ENCODE results near the gene CAMTA1.
A peak's percentile ranks its signal among the peaks of the same experiment; 100 is the strongest.
"Not testable (repeated sequence)": the region's sequence is repeated elsewhere in the genome, so short reads cannot be mapped to it uniquely, and the experiment has no call there.

Gene CAMTA1

DNA sequence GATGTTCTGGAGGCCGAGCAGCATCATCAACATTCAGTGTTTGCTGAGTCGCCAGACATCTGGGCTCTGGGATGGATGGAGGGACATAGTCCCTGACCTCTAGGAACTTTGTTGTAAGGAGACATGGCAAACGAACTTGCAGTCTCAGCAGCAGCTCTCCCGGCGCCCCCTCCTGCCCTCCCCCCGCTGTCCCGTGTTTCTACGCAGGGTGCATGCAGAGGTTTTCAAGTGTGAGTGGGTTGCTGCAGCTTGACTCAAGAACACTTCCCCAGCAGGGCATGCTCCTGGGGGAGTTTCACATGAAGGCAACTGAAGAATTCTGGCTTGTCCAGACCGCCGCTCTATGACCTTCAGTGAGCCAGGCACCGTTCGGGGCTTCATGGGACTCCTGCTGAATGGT is 121.9 kb downstream of the CAMTA1 start:
- DNase-seq (ENCODE audit: low read depth) = no peak

DNA sequence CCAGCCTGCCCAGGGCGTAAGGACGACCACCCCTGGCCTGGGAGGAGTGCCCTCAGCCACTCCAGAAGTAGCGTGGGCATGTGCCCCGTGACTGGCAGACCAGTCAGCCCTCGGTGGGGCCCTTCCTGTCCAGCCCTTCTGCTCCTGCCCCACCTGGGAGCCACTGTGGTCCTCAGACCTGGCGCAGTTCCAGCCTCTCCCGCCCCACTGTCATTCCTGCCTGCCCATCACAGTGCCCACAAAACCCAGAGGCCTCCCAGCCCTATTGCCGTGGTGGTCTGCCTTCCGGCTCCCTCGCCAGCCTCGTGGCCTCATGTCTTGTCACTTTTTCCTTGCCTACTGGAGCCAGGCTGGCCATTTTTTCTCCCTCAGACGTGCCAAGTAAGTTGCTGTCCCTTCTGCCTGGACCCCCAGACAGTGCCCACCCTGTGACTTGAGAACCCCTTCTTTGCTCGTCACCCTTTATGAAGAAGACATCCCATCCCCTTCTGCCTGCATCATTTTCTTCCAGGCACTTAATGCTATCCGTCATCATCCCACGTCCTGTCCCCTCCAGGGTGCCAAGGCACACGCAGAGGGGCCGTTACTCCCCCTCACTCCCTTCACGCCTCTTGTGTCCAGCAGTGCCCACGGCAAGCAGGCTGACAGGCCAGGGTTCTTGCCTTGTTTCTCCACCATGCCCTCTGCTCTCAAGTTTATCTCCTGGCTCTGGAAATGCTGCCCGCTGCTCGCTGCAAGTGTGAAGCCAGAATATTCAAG is 122.6 kb downstream of the CAMTA1 start:
- DNase-seq (ENCODE audit: low read depth) = no peak

GRCh38 chr1:6909401-6909800 is 124.1 kb downstream of the CAMTA1 start:
- no peak for DNase-seq (ENCODE audit: low read depth)

DNA sequence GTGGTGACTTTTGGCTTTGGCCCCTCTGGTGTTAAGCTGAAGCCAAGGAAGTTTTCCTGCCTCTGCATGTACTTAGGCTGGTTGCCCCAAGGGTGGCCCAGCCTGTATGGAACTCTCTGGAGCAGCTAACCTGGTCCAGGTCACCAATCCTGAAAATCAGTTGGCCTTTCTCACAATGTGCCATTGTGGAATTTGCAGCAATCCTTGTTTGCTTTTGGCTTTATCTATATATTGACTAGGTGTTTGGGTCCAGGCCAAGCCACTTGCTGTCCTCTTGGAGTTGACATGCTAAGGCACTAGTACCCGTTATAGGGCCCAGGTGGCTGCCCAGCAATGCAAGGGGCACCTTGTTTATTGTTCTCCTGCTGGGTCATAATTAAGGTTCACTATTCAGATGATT is 124.6 kb downstream of the CAMTA1 start:
- no peak for DNase-seq (ENCODE audit: low read depth)

DNA sequence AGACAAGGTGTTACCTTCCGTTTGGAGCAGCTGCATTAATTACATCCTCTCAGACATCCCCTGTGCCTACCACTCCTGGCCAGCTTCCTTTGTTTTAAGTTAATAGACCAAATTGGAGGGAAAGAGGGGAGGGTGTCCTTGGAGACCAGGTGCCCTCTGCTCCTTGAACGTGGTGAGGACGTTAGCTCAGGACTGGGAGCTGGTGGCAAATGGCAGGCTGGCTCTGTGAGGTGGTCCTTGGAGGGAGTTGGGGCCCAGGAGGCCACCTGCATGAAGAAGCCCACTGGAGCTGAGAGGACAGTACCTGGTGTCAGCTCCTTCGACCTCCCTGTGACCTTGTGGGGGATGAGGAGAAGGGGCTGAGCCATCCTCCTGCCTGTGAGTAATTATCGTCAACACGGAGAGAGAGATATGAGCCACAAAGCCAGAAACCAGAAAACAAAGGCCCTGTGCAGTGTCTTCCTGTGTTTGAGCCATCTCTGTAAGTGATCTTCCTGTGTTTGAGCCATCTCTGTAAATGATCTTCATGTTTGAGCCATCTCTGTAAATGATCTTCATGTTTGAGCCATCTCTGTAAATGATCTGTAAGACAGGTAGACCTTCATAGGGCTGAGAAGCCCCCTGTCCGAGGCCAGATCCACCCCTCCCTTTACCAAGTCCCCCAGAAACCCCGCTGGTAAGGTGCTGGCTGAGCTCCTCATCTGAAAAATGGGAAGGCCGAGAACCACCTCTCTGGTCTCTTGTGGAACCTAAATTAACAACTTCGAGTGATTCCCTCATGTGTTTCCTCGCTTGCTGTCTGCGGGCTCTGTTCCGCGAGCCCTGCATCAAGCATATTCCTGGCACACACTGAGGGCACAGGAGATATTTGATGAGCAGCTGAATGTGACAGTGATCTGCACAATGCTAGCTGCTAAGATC is 126.0 kb downstream of the CAMTA1 start:
- DNase-seq (ENCODE audit: low read depth) = no peak

GRCh38 chr1:6911974-6912373 is 126.7 kb downstream of the CAMTA1 start:
- no peak for DNase-seq (ENCODE audit: low read depth)

- peak; percentile 91 for DNase-seq (ENCODE audit: low read depth)
Measured at GRCh38 chr1:6912518-6912917, 127.3 kb downstream of the CAMTA1 start.

DNA sequence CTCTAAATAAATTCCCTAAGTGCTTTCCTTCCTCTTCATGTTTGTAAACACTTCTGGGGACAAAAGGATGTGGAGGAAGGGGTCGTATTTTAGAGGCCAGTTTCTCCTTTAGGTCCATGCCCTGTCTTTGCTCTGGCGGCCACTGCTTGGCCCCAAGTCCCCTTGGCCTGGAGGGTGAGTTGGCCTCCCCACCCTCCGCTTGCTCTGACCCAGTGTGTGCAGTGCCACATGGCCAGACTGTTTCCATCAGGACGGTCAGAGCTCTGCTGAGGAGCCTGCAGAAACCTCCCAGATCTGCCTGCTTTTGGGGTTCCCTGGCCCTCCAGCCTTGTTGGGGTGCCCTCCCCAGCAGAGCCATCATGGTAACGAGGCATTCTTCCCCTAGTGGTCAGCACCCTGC is 127.8 kb downstream of the CAMTA1 start:
- DNase-seq (ENCODE audit: low read depth) = no peak

- no peak for DNase-seq (ENCODE audit: low read depth)
Measured at GRCh38 chr1:6914706-6915105, 129.5 kb downstream of the CAMTA1 start.

- DNase-seq (ENCODE audit: low read depth) = no peak
Measured at GRCh38 chr1:6915999-6916565, 130.8 kb downstream of the CAMTA1 start.

DNA sequence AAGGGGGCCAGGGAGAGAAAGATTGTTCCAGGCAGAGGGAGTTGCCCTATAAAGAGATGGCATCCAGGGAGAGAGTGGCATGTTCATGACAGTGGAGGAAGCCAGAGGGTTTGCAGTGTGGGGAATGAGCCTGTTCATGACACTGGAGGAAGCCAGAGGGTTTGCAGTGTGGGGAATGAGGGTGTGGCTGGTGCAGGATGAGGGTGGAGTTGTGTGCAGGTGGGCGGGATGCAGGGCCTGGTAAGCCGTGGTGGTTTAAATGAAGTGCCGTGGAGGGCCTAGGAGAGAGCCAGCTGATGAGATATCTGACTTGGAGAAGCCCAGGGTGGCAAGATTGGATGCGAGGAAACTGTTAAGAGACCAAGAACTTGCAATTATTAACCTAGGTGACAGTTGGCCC is 131.8 kb downstream of the CAMTA1 start:
- peak; percentile 35 for DNase-seq (ENCODE audit: low read depth)

GRCh38 chr1:6918186-6918924 is 133.1 kb downstream of the CAMTA1 start:
- DNase-seq (ENCODE audit: low read depth) = no peak

DNA sequence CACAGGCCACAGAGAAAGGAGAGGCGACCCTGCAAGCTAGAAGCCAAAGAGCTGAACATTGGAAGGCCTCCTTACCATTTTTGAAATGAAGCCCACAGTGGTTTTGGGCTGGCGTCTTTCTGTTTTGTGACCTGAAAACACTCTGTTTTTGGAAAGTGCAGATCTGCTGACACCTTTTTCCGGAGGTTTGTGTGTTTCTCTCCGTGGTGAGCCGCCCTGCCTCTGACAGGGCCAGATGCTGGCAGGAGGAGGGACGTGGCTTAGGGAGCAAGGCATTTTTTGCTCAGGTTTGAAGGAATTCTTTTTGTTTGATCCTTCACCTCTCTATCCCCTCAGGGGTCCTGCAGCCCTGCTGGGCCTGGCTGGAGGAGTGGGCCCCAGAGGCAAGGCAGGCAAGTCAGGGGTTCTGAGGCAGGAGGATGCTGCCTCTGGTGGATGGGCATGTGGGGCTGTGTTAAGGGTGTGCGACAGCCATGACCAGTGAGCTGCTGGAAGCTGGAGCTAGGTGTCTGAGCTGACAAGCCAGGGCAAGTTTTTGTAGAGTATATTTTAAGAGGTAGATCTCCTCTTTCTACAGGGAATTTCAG is 133.8 kb downstream of the CAMTA1 start:
- no peak for DNase-seq (ENCODE audit: low read depth)

DNA sequence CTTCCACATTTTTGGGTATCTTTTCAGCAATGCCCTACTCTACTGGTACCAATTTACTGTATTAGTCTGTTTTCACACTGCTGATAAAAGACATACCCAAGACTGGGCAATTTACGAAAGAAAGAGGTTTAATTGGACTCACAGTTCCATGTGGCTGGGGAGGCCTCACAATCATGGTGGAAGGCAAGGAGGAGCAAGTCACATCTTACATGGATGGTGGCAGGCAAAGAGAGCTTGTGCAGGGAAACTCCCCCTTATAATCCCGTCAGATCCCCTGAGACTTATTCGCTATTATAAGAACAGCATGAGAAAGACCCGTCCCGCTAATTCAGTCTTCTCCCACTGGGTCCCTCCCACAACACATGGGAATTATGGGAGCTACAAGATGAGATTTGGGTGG is 136.3 kb downstream of the CAMTA1 start:
- DNase-seq (ENCODE audit: low read depth) = not testable (repeated sequence)

- no peak for DNase-seq (ENCODE audit: low read depth)
Measured at GRCh38 chr1:6922096-6922931, 137.1 kb downstream of the CAMTA1 start.

DNA sequence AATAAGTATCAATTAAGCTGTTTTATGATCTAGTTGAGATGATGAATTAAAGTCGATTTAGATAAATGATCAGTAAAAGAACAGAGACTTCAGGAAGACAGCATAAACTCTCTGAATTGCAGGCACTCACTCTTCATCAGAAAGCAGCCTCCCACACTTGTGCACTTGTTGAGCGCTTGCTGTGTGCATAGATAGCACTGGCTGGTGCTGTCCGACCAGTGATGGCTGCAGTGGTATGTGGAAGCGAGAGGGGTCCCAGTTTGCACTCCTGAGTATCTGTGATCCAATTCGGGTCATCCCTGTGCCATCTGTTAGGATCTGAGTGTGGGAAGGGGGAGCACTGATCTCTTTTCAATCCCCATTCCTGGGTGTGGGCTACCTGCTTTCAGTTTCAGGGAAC is 137.8 kb downstream of the CAMTA1 start:
- no peak for DNase-seq (ENCODE audit: low read depth)

DNA sequence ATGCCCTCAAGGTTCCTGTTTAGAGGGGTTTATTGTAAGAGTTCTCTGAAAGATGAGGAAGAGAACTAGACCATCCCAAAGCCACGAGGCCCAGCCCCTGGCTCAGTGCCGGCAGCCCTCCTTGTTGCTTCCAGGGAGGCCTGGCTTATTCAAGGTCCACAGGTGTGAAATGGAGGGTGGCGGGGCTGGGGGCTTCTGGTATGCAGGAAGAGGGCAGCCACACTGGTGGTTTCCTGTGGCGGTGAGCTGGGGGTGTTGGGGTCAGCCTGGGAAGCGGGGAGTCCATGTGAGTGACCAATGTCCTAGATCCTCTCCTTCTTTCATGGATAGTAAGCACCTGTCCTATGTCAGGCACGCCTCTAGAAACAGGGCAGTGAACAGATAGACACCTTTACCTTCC is 138.2 kb downstream of the CAMTA1 start:
- DNase-seq (ENCODE audit: low read depth) = no peak

GRCh38 chr1:6923955-6924881 is 139.0 kb downstream of the CAMTA1 start:
- no peak for DNase-seq (ENCODE audit: low read depth)

- no peak for DNase-seq (ENCODE audit: low read depth)
Measured at GRCh38 chr1:6924891-6925290, 139.6 kb downstream of the CAMTA1 start.

DNA sequence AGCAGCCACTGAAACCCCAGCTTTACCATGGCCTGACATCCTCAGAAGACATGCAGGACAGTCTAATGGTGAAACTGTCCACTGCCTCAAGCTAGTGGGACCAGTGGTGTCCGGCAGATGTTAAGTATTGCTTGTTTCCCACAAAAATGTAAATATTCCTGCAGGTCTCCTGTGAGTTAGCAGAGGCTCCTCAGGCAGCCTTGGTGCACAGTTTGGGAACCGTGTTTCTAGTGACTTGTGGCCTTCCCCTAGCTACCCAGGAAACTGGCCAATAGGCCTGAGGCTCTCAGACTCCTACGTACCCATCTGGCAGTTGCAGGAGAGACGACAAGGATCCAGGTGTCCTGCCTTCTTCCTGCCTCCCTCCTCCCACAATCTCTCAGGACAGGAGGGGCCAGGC is 142.4 kb downstream of the CAMTA1 start:
- DNase-seq (ENCODE audit: low read depth) = no peak
